Activated gamma-delta T cell treated with Interleukin-2 at 50 U/mL for 16 hours (primary cell): ENCODE data around the gene OAT.

Experiments used
- DNase-seq: peaks from one replicate; pipeline ENCODE4 v3.0.0-alpha.2; 2020

Gene OAT

DNA sequence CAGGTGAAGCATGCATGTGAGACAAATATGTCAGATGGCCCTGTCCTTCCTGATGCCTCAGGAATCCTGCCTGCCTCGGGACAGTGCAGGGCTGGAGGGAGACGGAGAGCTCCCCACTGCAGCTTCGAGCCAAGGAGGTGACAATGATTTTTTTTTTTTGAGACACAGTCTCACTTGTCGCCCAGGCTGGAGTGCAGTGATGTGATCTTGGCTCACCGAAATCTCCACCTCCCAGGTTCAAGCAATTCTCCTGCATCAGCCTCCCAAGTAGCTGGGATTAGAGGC, 68.8 kb downstream of the OAT start:
- no peak for DNase-seq

DNA sequence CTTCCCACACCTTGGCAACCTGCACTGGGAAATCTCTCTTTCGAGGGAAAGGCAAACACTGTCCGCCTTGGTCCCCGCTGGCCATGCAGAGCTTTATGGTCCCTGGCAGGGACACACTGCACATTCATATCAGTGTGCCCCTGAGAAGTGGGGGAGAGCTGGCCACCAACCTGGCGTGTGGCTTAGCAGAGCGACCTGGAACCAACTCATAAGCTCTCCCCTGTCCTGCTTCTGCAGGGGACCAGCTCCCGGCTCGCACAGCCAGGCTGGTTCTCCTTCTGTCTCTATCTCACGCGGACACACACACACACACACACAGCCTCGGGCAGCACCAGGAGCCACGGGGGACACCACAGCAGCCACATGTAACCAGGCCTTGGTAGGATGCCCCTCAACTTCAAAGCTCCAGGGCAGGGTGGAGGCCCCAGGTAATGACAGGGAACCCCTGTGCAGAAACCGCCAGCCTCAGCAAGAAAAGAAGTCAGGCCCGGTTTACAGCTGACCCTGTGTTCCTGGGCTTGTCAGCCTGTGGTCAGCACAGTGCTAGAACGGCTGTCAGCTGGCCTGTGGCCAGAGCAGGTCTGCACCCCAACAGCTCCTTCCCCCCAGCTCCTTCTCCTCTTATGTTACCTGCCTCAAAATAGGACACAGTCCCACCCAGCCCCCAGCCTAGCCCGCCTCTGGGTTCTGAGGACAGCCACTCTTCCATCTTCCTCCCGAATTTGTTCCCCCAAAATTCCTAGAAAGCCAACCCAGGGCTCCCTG, 69.3 kb downstream of the OAT start:
- DNase-seq: no peak

DNA sequence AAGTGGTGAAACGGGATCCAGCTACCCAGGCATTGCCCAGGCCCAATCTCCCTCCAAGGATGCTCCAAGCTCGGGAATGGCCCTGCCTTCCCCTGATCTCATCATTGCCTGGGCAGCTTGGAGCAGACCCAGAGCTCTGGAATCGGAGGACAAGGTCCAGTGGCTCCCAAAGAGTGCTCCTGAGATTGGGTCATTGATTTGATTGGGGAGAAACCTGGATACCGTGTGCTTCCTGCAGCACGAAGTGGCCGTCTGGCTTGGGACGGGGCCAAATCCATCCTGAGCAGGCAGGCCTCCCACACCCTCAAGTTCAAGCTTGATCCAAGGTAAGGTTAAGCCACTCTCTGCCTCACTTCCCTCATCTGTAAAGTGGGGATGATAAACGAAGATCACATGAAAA, 69.9 kb downstream of the OAT start:
- DNase-seq: no peak

DNA sequence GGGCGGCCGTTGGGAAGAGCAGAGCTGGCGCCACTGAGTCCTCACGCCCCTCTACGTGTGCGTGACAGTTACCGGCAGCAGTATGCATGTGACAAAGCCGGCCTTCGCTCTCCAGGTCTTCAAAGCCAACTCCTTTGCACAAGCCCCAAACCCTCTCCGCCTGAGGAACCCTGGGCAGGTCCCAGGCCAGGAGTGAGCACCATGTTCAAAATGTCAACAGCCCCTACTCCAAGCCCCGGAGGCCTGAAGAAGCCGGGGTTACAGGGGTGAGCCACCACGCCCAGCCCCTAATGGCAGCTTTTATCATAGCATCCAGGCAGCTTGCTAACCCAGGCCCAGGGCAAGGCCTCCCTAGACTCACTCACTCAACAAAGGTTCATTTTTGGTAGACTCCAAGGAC, 70.8 kb downstream of the OAT start:
- DNase-seq: no peak
